Medulla oblongata (tissue), 1 donor: Measurements from ENCODE around the gene RGS2.
A peak's percentile ranks its signal among the peaks of the same experiment; 100 is the strongest.

ENCODE experiments used
- DNase-seq: peaks from one replicate; pipeline ENCODE4 v3.0.0-alpha.2; 2015; ENCODE audit errors: extremely low spot score

RGS2 gene

DNA sequence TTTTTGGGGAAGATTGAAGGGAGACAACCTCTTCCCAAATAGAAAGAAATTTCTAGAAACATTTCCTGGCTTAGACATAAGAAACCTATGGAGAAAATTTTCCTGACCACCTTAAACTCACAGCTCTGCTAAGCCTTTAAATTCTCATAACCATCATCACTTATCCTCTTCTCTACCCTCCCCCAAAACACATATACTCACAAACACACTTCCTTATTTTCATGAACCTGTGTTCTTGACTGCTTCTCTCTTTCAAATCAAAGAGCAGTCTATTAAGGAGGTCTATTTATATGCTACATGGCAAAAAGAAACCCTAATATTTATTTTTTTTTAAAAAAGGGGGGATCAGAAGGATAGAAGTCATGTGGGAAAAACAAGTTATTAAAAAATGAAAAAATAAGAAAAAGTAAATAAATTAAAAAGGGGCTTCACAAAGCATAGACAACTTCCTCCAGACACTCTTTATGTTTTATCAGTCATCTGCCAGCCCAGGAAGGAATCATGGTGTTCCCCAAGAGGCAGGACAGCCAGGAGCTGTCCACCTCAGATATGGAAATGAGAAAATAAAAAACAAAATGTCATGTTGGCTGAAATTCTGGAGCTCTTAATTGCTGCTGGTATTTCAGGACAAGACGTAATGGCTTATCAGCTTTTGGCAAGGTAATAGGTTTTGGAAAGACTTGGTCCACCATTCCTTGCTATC lies 12.8 kb upstream of the RGS2 start:
- no peak for DNase-seq

DNA sequence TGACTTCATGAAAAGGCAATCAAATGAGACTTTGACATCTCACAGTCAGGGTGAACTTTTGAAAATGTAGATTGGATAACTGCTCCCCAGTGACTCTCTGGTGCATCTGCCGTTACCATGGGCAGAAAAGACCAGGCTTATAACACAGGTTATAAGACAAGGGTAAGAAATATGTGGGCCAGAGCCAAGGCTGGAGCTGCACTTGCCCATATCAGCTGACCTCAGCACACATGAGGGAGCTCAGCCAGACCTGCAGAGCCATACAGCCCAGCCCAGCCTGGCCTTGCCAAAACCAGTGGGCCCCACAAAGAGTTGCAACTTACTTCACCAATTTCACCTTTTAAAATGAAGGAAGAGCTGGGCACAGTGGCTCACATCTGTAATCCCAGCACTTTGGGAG lies 11.7 kb upstream of the RGS2 start:
- DNase-seq, result no peak

DNA sequence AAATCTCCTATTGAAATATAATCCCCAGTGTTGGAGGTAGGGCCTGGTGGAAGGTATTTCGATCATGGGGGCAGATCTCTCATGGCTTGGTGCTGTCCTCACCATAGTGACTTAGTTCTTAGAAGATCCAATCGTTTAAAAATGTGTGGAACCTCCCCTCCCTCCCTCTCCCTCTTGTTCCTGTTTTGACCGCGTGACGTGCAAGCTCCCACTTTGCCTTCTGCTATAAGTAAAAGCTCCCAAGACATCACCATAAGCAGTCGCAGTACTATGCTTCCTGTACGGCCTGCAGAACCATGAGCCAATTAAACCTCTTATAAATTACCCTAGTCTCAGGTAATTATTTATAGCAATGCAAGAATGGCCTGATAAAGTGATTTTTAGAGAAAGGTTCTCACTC lies 10.9 kb upstream of the RGS2 start:
- no peak for DNase-seq

DNA sequence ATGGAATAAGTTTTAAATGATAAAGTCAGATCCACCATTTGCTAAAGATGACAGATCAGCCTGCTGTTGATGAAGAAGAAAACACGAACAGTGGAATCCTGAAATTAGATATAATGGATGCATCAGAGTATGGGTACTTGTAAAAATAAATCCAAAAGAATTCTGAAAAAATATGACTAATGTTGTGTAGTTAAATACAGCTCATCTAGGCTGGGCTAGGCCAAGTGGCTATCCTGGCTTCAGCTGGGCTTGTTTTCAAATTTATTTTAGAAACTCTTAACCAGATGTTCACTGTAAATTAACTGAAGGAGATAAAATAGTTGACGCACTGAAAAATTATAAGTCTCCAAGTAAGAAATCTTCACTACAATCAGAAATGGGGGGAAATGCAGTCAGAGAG lies 7.4 kb upstream of the RGS2 start:
- no peak for DNase-seq

DNA sequence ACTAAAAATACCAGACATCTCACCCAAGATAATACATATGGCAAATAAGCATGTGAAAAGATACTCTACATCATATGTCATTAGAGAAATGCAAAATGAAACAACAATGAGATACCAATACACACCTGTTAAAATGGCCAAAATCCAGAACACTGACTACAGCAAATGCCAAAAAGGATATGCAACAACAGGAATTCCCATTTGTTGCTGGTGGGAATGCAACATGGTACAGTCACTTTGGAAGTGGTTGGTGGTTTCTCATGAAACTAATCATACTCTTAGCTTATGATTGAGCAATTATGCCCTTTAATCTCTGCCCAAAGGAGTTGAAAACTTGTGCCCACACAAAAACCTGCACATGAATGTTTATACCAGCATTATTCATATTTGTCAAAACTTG lies 6.4 kb upstream of the RGS2 start:
- no peak for DNase-seq

DNA sequence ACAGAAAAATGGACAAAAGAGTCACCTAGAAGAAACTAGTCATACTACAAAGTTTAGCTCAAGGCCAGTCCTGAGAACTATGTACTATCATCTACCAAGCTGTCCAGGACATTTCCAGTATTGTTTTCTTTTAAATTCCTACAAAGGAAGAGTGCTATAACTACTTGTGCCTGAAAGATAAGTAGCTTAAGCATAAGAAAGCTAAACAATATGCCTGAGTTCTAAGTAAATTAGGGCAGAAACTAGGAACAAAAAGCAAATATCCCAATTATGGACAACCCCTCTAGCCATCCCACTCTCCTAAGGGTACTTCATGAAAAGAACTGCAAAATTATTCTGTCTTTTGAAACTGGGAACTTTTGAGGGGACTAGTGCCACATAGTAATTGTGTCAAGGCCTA lies 5.3 kb upstream of the RGS2 start:
- no peak for DNase-seq

DNA sequence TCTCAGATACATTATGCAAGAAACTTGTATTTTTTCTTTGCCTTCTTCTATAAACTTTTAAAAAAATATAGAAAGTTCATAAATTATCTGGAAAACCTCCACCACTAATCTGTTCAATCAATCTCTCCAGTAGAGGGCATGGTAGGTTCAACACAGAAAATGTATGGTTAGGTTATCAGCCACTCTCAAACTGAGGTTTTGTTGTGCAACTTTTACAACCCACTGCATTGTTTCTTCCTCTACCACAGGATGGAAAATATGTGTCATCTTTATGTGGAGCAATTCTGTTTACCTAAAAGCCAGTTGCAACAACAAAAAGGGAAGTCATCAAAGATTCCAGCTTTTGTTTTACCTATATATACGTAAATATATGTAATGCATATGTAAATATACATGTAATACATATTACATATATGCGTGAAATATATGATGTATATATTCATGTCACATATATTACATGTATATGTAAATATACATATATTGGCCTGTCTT lies 3.0 kb upstream of the RGS2 start:
- peak; percentile 81 for DNase-seq

DNA sequence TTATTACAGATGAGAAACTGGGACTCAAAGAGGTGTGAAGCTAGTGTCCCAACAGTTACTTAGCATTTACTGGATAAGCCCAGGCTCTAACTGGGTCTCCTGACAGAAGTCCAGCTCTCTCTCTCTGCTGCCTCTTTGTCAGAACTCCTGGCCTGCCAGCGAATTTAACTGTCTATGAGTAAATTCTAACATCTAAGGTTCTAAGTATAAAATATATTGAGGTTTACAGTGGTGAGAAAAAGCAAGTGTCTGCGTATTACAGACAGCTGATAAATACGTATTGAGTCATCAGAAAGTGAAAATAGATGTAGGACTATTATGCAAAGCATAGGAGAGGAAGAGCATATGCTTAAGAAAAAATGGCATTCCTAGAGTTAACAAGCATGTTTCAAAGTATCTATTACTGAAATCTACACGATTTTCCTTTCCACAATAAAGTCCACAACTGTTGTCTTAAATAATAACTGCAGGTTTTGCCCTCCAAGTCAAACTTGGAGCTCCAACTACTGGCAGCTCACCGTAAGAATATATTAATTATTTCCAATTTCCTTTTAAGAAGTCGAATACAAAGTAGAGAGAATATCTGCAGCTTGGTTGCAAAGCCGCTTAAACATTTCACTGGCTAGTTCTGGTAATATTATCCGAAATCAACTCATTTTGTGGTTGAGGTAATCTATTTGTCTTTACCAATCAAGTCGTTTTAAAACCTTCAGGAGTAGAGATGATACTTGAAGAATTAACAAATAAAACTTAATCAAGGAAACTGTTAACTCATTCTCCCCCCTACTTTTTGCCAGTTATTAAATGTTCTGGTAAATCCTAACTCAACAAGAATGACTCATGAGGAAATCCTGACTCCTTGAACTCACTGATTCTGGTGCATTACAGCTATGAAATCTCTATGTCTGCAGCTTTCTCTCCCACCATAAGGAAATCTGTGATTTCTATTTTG lies 1.4 kb upstream of the RGS2 start:
- DNase-seq, result peak; percentile 55

DNA sequence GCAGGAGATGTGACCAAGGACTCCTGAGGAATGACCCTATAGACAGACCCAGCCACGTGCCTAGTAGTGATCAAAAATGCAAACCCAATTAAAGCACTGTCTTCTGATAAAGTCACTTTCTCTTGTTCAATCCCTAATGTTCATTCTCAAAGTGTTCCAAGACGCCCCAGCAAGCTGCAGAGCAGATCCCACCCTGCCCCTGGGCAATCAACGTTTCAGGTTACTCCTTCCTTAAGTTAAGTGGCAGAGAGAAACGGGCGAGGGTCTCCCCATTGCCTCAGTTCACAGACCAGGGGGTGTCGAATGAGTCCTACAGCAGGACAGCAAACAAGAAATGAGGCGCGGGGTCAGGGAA lies 699 bp upstream of the RGS2 start:
- peak; percentile 47 for DNase-seq

DNA sequence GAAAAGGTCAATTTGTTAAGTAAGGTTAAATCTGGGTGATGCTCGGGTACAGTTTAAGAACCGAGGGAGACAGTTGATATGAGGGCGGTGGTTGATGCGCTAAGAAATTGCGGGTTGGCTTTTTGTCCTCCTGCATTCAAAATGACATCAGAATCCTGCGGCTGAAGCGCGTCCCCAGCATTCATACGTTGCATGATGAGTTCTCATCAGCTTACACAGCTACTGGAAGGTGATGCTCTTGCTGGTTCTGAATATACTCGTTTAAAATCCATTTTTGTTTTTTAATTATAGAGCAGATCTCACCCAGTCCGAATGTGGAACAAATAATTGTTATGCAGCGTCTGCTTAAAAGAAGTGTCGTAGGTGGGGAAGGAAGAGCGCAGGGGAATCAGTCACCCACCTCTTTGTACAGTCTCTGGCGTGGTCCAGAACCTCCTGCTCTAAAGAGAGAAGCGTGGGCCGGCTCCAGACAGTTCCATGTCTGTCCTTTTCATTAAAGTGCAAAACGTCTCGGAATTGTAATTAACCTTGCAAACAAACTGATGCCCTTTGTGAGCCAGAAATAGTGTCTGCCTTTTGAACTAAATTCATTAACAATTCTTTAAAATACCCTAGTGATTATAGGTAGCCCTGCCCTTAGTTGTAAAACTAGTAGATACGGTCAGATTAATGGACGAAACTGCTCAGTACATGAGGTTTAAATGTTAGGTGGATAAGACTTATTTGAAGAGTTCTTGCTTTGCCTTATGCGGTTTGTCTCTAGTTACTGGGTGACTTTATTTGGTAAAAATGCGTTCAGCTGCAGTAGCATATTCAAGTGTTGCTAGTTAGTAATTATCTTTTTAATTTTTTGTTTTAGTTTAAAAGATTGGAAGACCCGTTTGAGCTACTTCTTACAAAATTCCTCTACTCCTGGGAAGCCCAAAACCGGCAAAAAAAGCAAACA lies 741 bp downstream of the RGS2 start:
- no peak for DNase-seq

DNA sequence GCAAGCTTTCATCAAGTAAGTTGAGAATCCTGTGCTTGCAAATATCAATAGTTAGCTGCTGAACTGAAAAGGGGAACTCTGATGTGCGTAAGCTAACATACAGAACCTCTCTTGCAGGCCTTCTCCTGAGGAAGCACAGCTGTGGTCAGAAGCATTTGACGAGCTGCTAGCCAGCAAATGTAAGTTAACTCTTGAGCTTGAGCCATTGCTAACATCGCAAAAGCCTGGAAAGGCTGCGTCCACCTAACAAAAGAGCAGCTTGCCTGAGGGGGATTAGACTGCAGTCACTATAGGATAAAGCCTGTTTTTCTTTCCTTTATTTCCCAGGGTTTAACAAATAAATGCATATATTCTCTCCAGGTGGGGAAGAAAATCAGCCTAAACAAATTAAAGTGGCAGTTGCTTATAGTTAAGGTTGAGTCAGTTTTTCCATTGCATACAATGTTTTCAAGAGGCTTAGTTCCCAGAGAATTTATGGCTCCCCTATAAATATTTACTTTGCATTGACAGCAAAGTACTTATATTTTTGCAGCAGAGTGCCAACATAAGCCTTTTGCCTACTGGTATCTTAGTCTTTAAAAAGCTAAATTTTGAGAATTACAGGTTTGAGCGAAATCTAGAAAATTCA lies 1.5 kb downstream of the RGS2 start:
- DNase-seq, result peak; percentile 73

DNA sequence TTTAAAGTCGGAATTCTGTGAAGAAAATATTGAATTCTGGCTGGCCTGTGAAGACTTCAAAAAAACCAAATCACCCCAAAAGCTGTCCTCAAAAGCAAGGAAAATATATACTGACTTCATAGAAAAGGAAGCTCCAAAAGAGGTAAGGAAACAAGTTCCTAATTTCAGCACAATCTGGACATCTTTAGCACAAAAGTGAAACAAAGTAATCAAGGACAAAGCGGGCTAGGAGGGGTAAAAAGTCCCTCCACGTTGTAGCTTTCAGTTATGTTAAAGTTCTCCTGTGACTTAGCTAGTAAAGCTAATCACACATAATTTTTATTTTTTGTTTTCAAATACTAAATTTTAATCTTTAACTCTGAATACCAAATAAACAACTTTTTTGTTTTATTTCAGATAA lies 2.2 kb downstream of the RGS2 start:
- peak; percentile 31 for DNase-seq

DNA sequence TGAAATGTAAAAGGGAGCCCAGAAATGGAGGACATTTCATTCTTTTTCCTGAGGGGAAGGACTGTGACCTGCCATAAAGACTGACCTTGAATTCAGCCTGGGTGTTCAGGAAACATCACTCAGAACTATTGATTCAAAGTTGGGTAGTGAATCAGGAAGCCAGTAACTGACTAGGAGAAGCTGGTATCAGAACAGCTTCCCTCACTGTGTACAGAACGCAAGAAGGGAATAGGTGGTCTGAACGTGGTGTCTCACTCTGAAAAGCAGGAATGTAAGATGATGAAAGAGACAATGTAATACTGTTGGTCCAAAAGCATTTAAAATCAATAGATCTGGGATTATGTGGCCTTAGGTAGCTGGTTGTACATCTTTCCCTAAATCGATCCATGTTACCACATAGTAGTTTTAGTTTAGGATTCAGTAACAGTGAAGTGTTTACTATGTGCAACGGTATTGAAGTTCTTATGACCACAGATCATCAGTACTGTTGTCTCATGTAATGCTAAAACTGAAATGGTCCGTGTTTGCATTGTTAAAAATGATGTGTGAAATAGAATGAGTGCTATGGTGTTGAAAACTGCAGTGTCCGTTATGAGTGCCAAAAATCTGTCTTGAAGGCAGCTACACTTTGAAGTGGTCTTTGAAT lies 2.9 kb downstream of the RGS2 start:
- DNase-seq, result peak; percentile 27

DNA sequence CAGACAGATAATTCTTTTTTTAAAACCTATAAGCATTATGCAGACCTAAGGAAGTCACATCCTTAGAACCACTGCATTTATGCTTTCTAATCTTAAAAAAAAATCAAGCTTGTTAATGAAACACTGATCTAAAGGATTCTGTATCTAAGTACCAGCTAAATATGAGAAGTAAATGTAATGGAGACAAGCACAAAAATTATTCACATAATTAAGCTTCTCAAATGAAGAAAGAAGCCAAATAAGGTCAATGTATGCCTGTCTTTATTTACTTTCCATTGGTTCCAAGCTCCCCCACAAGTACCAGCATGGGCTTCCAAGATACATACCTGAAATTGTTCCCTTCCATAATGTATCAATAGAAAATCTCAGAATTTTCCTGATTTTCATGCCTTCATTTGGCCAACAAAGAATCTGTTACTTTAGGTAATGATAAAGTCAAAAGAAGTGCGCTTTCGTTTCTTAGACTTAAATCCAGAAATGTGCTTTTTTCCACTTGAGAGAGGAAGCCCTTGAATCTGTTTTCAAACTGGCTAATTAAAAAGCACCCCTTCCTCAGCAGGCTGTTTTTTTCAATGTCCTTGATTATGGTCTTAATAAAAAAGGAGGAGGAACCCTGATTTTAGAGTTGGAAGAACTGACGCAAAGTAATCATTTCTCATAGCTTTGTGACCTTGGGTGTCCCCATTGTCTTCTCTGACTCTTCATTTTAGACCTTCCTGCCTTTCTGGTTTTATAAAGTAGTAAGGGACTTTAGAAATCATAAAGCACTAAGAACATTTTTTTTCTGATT lies 3.8 kb downstream of the RGS2 start:
- DNase-seq, result no peak

DNA sequence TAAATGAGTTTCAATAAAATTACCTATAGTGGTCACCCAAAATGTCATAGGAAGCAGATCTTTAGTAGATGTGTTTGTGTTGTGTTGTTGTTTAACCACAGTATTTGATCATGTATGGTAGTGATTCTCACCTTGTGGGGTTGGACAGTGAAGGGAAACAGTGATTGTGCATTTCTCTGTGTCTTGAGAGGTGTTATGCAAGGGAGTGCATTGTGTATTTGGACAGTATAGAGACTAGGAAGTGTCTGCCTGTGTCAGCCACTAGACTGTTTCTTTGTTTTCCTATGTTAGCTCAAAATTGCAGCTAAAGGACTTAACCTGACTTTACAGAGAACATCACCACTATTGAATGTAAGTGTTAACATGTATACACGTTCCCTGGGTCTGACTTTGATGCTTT lies 6.0 kb downstream of the RGS2 start:
- no peak for DNase-seq

DNA sequence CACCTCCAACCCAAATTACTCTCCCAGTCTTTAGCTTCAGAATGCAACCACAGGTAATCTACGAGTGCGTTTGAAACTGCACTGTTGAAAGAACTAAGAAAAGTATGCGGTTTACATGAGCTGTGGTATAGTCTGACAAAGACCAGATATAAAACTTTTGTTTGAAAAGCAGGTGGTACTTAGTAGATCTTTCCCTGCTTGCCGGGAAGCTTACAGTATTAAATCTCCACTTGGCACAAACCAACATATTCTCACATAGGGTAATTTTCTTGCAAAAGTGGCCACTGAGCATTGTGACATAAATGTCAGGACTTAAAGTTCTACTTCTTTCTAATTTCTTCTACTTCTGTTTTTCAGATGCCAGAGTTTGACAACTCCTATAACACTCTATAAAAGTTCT lies 8.4 kb downstream of the RGS2 start:
- no peak for DNase-seq

DNA sequence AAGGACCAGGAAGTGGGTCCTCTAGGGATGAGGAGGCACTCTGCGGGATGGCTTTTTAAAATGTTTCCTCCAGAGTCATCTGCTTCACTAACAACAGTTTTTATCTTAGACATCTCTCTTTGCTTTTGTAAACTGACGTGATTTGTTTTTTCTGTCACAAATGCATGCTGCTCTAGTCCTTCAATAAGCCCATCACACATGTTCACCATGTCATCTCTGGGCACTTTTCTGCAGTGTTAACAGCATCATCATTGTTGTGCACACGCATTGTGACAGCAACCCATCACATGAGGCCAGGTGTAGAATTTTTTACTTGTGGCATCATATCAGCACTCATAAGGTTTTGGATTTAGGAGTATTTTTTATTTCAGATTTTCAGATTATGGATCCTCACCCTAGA lies 12.5 kb downstream of the RGS2 start:
- DNase-seq, result no peak

DNA sequence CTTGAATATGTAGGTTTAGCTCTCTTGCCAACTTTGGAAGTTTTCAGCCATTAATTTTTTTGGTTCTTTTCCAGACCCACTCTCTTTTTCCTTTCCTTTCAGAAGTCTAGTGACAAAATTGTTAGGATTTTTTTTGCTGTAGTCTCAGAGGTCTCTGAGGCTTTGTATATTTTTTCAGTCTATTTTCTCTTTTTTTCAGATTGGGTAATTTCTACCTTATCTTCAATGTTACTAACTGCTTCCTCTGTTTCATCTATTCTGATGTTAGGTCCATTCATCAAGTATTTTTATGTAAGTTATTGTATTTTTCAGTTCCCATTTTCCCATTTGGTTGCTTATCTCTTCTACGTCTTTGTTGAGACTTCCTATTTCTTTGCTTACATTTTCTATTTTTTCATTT lies 15.7 kb downstream of the RGS2 start:
- DNase-seq, result no peak

DNA sequence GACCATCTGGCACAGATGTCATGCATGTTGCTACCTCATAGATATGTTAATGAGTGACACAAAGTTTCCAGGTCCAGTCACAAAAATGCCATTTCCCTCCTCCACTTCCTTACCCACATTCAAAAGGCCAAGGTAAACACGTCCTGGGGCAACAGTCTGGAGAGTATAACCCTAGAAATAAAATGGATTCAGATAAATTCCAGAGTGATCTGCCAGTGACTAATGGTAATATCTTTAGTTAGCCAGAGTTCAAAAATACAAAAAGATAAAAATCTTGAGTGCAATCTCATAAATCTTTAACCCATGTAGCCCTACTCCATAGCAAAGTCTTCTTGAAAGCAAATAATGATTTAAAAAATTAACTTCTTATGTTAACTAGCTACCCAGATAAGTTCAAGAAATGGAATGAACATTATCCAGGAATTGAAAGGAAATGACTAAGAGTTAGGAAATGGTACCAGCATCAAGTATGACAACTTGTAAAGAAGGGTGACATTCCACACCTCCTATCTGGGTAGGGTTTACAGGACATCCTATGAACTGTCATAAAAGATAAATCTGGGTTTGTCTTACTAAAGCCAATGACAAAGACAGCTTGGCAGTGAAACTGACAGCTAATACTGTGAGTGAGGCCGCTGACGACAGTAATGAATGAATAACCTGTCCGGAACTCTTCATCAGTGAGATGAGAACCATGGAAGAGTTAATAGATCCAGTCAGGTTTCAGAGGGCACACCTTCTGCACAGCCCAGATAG lies 18.1 kb downstream of the RGS2 start:
- no peak for DNase-seq
